Activated T-helper 1 cell treated with anti-CD3 and anti-CD28 coated beads, Interleukin-2, amount 50 U/mL, for 16 hours (primary cell): ENCODE measurements around the gene PCDHA11.
"Not testable (repeated sequence)": the region's sequence is repeated elsewhere in the genome, so short reads cannot be mapped to it uniquely, and the experiment has no call there.

Source experiments
- DNase-seq, 2 donors: peaks; one replicate each; pipeline ENCODE4 v3.0.0-alpha.2; 2020; ENCODE audit warnings: low read depth in 1 of 2, low spot score in 1 of 2

PCDHA11 gene, protein sequence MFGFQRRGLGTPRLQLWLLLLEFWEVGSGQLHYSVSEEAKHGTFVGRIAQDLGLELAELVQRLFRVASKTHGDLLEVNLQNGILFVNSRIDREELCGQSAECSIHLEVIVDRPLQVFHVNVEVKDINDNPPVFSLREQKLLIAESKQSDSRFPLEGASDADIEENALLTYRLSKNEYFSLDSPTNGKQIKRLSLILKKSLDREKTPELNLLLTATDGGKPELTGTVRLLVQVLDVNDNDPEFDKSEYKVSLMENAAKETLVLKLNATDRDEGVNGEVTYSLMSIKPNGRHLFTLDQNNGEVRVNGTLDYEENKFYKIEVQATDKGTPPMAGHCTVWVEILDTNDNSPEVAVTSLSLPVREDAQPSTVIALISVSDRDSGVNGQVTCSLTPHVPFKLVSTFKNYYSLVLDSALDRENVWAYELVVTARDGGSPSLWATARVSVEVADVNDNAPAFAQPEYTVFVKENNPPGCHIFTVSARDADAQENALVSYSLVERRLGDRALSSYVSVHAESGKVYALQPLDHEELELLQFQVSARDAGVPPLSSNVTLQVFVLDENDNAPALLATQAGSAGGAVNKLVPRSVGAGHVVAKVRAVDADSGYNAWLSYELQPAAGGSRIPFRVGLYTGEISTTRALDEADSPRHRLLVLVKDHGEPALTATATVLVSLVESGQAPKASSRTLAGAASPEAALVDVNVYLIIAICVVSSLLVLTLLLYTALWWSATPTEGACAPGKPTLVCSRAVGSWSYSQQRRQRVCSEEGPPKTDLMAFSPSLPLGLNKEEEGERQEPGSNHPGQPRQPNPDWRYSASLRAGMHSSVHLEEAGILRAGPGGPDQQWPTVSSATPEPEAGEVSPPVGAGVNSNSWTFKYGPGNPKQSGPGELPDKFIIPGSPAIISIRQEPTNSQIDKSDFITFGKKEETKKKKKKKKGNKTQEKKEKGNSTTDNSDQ

GRCh38 chr5:140868721-140869554 is at the start of gene PCDHA11:
TSS of gene PCDHA11 (plus strand) at chr5:140868957. CDS start at chr5:140869104, 147 bp downstream.
- no peak for DNase-seq

DNA sequence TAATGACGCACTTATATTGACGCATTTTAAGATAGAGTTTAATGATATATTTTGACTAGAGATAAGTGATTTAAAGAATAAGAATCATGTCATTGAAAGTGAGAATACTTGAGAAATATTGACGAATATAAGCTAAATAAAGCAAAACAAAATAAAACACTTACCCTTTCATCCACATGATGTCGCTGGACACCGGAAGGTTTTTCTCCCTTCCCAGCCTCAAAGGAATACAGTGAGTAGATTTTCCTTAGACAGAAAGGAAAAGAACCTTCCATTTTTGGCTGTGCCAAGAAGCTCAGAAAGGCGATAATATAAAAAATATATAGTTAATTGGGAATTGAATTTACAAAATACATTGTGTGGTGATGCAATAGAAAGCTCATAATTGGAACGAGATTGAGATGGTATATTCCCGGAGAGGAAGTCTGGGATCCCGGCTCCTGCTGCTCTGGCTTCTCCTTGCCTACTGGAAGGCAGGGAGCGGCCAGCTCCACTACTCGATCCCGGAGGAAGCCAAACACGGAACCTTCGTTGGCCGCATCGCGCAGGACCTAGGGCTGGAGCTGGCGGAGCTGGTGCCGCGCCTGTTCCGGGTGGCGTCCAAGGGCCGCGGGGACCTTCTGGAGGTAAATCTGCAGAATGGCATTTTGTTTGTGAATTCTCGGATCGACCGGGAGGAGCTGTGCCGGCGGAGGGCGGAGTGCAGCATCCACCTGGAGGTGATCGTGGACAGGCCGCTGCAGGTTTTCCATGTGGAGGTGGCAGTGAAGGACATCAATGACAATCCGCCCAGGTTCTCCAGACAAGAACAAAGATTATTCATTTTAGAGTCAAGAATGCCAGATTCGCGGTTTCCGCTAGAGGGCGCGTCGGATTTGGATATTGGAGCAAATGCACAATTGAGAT is 47.1 kb upstream of the PCDHA11 start, which contains the start of gene PCDHA5:
TSS of gene PCDHA5 (plus strand) at position 239 of the 906 bp plus-strand sequence.
- no peak for DNase-seq

DNA sequence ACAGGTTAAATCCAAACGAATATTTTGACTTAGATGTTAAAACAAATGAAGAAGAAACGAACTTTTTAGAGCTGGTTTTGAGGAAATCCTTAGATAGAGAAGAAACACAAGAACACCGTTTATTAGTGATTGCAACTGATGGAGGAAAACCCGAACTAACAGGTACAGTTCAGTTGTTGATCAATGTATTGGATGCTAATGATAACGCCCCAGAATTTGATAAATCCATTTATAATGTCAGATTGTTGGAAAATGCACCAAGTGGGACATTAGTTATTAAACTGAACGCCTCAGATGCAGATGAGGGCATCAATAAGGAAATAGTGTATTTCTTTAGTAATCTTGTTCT is 46.5 kb upstream of the PCDHA11 start:
- no peak for DNase-seq

GRCh38 chr5:140822969-140823368 is 45.8 kb upstream of the PCDHA11 start:
- DNase-seq: not testable (repeated sequence)

DNA sequence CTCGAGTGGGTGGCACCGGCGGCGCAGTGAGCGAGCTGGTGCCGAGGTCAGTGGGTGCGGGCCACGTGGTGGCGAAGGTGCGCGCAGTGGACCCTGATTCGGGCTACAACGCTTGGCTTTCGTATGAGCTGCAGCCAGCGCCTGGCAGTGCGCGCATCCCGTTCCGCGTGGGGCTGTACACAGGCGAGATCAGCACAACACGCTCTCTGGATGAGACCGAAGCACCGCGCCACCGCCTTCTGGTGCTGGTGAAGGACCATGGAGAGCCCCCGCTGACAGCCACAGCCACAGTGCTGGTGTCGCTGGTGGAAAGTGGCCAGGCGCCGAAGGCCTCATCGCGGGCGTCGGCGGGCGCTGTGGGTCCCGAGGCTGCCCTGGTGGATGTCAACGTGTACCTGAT is 45.3 kb upstream of the PCDHA11 start:
- no peak for DNase-seq

- no peak for DNase-seq
Measured at GRCh38 chr5:140827704-140828361, 40.9 kb upstream of the PCDHA11 start, which contains the start of gene PCDHA6. TSS of gene PCDHA6 (plus strand) at chr5:140827960. CDS start at chr5:140828092, 132 bp downstream.

DNA sequence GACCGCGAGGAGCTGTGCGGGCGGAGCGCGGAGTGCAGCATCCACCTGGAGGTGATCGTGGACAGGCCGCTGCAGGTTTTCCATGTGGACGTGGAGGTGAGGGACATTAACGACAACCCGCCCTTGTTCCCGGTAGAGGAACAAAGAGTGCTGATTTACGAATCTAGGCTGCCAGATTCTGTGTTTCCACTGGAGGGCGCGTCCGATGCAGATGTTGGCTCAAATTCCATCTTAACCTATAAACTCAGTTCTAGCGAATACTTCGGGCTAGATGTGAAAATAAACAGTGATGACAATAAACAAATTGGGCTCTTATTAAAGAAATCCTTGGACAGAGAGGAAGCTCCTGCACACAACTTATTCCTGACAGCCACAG is 40.4 kb upstream of the PCDHA11 start:
- no peak for DNase-seq

GRCh38 chr5:140829511-140830501 is 39.0 kb upstream of the PCDHA11 start:
- not testable (repeated sequence) for DNase-seq

GRCh38 chr5:140833993-140834392 is 34.8 kb upstream of the PCDHA11 start, which contains the start of gene PCDHA7:
TSS of gene PCDHA7 (plus strand) at chr5:140834269. CDS start at chr5:140834384, 115 bp downstream.
- no peak for DNase-seq

DNA sequence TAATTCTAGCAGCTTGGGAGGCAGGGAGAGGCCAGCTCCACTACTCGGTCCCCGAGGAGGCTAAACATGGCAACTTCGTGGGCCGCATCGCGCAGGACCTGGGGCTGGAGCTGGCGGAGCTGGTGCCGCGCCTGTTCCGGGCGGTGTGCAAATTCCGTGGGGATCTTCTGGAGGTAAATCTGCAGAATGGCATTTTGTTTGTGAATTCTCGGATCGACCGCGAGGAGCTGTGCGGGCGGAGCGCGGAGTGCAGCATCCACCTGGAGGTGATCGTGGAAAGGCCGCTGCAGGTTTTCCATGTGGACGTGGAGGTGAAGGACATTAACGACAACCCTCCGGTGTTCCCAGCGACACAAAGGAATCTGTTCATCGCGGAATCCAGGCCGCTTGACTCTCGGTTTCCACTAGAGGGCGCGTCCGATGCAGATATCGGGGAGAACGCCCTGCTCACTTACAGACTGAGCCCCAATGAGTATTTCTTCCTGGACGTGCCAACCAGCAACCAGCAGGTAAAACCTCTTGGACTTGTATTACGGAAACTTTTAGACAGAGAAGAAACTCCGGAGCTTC is 34.2 kb upstream of the PCDHA11 start:
- DNase-seq: not testable (repeated sequence)

DNA sequence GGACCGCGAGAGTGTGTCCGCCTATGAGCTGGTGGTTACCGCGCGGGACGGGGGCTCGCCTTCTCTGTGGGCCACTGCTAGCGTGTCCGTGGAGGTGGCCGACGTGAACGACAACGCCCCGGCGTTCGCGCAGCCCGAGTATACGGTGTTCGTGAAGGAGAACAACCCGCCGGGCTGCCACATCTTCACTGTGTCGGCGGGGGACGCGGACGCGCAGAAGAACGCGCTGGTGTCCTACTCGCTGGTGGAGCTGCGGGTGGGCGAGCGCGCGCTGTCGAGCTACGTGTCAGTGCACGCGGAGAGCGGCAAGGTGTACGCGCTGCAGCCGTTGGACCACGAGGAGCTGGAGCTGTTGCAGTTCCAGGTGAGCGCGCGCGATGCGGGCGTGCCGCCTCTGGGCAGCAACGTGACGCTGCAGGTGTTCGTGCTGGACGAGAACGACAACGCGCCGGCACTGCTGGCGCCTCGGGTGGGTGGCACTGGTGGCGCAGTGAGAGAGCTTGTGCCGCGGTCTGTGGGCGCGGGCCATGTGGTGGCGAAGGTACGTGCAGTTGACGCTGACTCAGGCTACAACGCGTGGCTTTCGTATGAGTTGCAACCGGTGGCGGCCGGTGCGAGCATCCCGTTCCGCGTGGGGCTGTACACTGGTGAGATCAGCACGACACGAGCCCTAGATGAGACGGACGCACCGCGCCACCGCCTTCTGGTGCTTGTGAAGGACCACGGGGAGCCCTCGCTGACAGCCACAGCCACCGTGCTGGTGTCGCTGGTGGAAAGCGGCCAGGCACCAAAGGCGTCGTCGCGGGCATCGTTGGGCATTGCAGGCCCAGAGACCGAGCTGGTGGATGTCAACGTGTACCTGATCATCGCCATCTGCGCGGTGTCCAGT is 32.9 kb upstream of the PCDHA11 start:
- no peak for DNase-seq

GRCh38 chr5:140840978-140841962 is 27.5 kb upstream of the PCDHA11 start, which contains the start of gene PCDHA8:
TSS of gene PCDHA8 (plus strand) at chr5:140841187. CDS start at chr5:140841322, 135 bp downstream.
- DNase-seq: no peak

DNA sequence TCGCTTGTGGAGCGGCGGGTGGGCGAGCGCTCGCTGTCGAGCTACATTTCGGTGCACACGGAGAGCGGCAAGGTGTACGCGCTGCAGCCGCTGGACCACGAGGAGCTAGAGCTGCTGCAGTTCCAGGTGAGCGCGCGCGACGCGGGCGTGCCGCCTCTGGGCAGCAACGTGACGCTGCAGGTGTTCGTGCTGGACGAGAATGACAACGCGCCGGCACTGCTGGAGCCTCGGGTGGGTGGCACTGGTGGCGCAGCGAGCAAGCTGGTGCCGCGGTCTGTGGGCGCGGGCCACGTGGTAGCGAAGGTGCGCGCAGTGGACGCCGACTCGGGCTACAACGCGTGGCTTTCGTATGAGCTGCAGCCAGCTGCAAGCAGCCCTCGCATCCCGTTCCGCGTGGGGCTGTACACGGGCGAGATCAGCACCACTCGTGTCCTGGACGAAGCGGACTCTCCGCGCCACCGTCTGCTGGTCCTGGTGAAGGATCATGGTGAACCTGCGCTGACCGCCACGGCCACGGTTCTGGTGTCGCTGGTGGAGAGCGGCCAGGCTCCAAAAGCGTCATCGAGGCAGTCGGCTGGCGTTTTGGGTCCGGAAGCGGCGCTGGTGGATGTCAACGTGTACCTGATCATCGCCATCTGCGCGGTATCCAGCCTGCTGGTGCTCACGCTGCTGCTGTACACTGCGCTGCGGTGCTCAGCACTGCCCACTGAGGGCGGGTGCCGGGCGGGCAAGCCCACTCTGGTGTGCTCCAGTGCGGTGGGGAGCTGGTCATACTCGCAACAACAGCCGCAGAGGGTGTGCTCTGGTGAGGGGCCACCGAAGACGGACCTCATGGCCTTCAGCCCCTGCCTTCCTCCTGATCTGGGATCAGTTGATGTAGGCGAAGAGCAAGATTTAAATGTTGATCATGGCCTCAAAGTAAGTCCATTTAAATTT is 25.7 kb upstream of the PCDHA11 start:
- DNase-seq: no peak
